ENCODE results near the gene ATP13A3.

Gene ATP13A3

GRCh38 chr3:194396859-194397756, 89.7 kb downstream of the ATP13A3 start:
- Mint-ChIP-seq H3K4me1 (ENCODE audit: low read depth) (peaks cover 34% of the 10 kb centered on the region), H3K27me3 (peaks cover 63% of the 10 kb centered on the region), H3K27ac (no peak overlapping the region), H3K36me3 (ENCODE audit: low read depth) (no peaks in the 10 kb centered on the region), H3K9me3 (no peaks in the 10 kb centered on the region), H3K4me3 (peak overlapping the region; percentile 47)
- intact Hi-C loops (cut with micrococcal nuclease), result no loop called here

DNA sequence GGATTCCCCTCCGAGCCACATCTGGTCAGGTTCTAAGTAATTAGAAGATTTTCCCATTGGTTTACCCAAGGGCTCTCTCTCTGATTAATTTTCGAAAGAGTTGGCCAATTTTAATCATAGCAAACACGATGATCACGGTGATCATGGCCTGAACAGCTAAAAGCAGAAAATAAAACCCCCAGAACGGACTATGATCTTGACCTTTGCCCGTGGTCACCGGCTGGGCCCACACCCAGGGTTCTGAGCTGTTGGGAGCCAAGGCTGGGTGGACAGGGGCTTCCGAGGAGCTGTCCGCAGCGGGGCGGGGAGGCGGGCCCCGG, 90.3 kb downstream of the ATP13A3 start:
- Mint-ChIP-seq H3K4me3 (peak overlapping the region; percentile 11), H3K36me3 (ENCODE audit: low read depth) (no peaks in the 10 kb centered on the region), H3K27me3 (peaks cover 65% of the 10 kb centered on the region), H3K27ac (no peak overlapping the region), H3K4me1 (ENCODE audit: low read depth) (peaks cover 34% of the 10 kb centered on the region), H3K9me3 (no peaks in the 10 kb centered on the region)
- intact Hi-C loops (cut with micrococcal nuclease), result no loop called here

DNA sequence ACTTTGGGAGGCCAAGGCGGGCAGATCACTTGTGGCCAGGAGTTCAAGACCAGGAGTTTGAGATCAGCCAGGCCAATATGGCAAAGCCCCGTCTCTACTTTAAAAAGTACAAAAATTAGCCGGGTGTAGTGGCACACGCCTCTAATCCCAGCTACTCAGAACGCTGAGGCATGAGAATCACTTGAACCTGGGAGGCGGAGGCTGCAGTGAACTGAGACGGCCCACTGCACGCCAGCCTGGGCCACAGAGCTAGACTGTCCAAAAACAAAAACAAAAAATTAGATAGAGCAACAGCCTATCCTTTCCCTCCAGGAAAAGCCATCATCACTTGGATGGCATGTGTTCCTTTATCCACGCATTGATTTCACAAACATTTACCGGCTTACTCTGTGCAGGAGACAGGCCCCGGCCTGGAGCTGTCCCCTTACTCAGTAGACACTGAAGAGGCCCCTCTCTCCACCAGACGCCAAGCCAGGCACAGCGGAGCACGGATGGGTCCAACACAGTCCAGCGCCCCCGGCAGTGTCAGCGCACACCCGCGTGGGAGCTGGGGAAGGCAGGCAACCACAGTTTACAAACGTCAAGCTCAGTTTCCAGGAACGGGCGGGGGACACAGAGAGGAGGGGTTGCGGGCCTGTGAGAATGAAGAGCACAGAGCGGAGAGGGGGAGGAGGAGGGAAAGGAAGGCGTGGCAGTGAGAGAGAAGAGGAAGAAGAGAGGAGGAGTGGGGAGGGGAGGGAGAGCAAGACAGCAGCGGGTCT, 90.8 kb downstream of the ATP13A3 start:
- Mint-ChIP-seq H3K4me3 (peak overlapping the region; percentile 11), H3K4me1 (ENCODE audit: low read depth) (peaks cover 34% of the 10 kb centered on the region), H3K36me3 (ENCODE audit: low read depth) (no peaks in the 10 kb centered on the region), H3K27ac (no peak overlapping the region), H3K9me3 (peaks cover 4% of the 10 kb centered on the region), H3K27me3 (peaks cover 69% of the 10 kb centered on the region)
- intact Hi-C loops (cut with micrococcal nuclease), result no loop called here

- H3K9me3 Mint-ChIP-seq, result peaks cover 10% of the 10 kb centered on the region
- H3K4me1 Mint-ChIP-seq (ENCODE audit: low read depth), result peaks cover 33% of the 10 kb centered on the region
- H3K36me3 Mint-ChIP-seq (ENCODE audit: low read depth), result no peaks in the 10 kb centered on the region
- peaks cover 77% of the 10 kb centered on the region for H3K27me3 Mint-ChIP-seq
- intact Hi-C loops (cut with micrococcal nuclease), result no loop called here
- H3K4me3 Mint-ChIP-seq, result no peak overlapping the region
- H3K27ac Mint-ChIP-seq, result no peak overlapping the region
Measured at GRCh38 chr3:194395212-194395611, 91.6 kb downstream of the ATP13A3 start.

DNA sequence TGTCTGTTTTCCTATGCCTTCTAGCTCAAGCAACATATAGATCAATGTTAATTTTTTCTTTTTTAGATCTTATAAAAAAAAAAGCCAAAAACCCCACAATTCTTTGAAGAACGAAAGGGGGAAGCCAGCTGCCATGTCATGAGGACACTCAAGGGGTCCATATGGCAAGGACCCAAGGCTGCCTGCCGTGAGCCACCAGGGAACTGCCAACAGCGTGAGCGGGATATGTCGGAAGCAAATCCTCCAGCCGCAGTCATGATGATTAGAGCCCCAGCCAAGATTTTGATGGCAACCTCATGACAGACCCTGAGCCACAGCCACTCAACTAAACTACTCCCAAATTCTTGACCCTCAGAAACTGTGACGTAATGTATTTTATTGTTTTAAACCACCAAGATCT, 94.2 kb downstream of the ATP13A3 start:
- Mint-ChIP-seq H3K27ac (no peak overlapping the region), H3K27me3 (peaks cover 55% of the 10 kb centered on the region), H3K4me3 (no peak overlapping the region), H3K9me3 (peaks cover 10% of the 10 kb centered on the region), H3K36me3 (ENCODE audit: low read depth) (no peaks in the 10 kb centered on the region), H3K4me1 (ENCODE audit: low read depth) (peaks cover 17% of the 10 kb centered on the region)
- intact Hi-C loops (cut with micrococcal nuclease), result no loop called here

GRCh38 chr3:194390835-194391234, 96.0 kb downstream of the ATP13A3 start:
- Mint-ChIP-seq H3K27ac (no peak overlapping the region), H3K27me3 (peaks cover 42% of the 10 kb centered on the region), H3K36me3 (ENCODE audit: low read depth) (no peaks in the 10 kb centered on the region), H3K4me1 (ENCODE audit: low read depth) (peaks cover under 1% of the 10 kb centered on the region), H3K9me3 (peaks cover 10% of the 10 kb centered on the region), H3K4me3 (no peak overlapping the region)
- intact Hi-C loops (cut with micrococcal nuclease), result no loop called here

DNA sequence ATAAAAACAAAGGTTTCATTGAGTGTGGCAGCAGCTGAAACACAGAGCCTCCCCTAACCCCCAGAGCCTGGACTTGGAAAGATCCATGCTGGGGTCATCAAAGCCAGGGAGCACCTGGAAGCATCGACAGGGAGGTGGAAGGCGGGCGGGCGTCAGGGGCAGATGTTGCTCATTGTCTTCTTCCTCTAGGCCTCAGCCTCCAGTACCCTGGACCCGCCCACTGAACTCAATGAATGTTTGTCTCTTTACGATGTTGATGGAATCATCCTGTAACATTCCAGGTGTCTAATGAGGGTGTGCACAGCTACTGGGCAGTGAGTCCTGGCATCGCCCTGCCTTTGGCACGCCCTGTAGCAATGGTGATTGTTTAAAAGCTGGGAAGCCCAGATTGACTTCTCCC, 97.5 kb downstream of the ATP13A3 start:
- Mint-ChIP-seq H3K9me3 (peaks cover 10% of the 10 kb centered on the region), H3K4me1 (ENCODE audit: low read depth) (no peaks in the 10 kb centered on the region), H3K27me3 (peaks cover 34% of the 10 kb centered on the region), H3K36me3 (ENCODE audit: low read depth) (no peaks in the 10 kb centered on the region), H3K4me3 (no peak overlapping the region), H3K27ac (no peak overlapping the region)
- intact Hi-C loops (cut with micrococcal nuclease), result no loop called here

DNA sequence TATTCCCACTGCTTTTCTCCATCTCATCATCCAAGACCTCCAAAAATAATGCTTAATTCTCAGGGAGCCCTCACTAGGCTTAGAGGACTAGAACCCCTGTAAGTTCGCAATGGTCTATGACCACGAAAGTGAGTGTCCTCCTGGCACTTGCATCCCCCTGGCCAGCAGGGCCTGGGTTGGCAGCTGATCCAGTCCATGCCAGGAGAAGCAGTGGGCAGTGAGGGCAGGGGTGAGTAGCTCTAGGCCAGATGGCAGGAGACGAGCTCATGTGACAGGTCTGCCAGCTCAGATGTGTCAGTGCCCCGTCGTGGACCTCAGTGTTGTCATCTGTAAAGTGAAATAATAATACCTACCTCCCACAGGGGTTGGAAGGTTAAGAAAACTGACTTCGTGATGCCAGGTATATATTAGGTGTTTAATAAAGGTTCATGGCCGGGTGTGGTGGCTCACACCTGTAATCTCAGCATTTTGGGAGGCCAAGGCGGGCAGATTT, 98.8 kb downstream of the ATP13A3 start:
- intact Hi-C loops (cut with micrococcal nuclease), result no loop called here
- H3K4me1 Mint-ChIP-seq (ENCODE audit: low read depth), result no peaks in the 10 kb centered on the region
- H3K27me3 Mint-ChIP-seq, result peaks cover 36% of the 10 kb centered on the region
- peaks cover 10% of the 10 kb centered on the region for H3K9me3 Mint-ChIP-seq
- H3K36me3 Mint-ChIP-seq (ENCODE audit: low read depth), result no peaks in the 10 kb centered on the region
- no peak overlapping the region for H3K4me3 Mint-ChIP-seq
- no peak overlapping the region for H3K27ac Mint-ChIP-seq

- intact Hi-C loops (cut with micrococcal nuclease), result no loop called here
- H3K36me3 Mint-ChIP-seq (ENCODE audit: low read depth), result no peaks in the 10 kb centered on the region
- H3K27ac Mint-ChIP-seq, result no peak overlapping the region
- H3K9me3 Mint-ChIP-seq, result peaks cover 10% of the 10 kb centered on the region
- no peak overlapping the region for H3K4me3 Mint-ChIP-seq
- H3K4me1 Mint-ChIP-seq (ENCODE audit: low read depth), result no peaks in the 10 kb centered on the region
- peaks cover 31% of the 10 kb centered on the region for H3K27me3 Mint-ChIP-seq
Measured at GRCh38 chr3:194387276-194387675, 99.5 kb downstream of the ATP13A3 start.

DNA sequence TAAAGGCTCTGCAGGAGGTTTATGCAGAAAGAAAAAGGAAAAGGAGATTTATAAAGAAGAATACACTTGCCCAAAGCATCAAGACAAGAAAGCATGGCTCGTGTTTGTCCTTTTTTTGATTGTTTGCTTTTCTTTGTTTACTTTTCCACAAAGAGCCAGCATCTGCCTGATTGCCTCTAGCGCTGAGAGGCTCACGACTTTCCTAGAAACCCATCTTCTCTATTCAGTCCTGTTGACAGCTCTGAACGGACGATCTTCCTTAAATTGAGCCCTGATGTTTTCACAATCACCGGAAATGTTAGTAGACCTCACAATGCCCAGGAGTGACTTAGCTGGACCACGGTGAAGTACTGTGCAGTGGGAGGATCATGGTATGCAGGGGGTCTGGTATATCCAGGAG, 100.2 kb downstream of the ATP13A3 start:
- Mint-ChIP-seq H3K9me3 (peaks cover 10% of the 10 kb centered on the region), H3K4me1 (ENCODE audit: low read depth) (no peaks in the 10 kb centered on the region), H3K36me3 (ENCODE audit: low read depth) (no peaks in the 10 kb centered on the region), H3K4me3 (no peak overlapping the region), H3K27me3 (peaks cover 30% of the 10 kb centered on the region), H3K27ac (no peak overlapping the region)
- intact Hi-C loops (cut with micrococcal nuclease), result no loop called here

- Mint-ChIP-seq H3K36me3 (ENCODE audit: low read depth) (no peaks in the 10 kb centered on the region), H3K9me3 (peaks cover 7% of the 10 kb centered on the region), H3K4me1 (ENCODE audit: low read depth) (no peaks in the 10 kb centered on the region), H3K4me3 (no peak overlapping the region), H3K27ac (no peak overlapping the region), H3K27me3 (peaks cover 28% of the 10 kb centered on the region)
- intact Hi-C loops (cut with micrococcal nuclease), result no loop called here
Measured at GRCh38 chr3:194386066-194386465, 100.7 kb downstream of the ATP13A3 start.

- peaks cover 20% of the 10 kb centered on the region for H3K27me3 Mint-ChIP-seq
- no peak overlapping the region for H3K27ac Mint-ChIP-seq
Measured at GRCh38 chr3:194384569-194385001, 102.2 kb downstream of the ATP13A3 start.

DNA sequence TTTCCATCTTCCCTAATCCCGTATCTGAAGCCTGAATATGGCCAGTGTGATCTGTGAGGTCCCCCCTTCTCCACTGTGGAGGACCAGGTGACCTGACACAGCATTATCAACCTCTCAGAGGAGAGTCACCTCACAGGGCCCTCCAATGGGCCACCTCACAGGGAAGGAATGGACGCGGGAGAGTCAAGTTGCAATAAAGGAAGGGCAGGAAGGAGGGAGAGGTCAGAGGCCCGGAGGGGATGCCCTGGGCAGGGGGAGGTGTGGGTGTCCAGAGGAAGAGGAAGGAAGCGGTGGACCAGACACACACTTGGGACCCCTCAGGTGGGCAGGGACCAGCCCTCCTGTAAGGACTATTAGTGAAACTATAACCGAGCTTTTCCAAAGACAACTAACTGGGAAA, 102.6 kb downstream of the ATP13A3 start:
- intact Hi-C loops (cut with micrococcal nuclease), result no loop called here

More at GRCh38 chr3:194384569-194385001, 102.2 kb downstream of the ATP13A3 start:
- Mint-ChIP-seq H3K4me1 (ENCODE audit: low read depth) (no peaks in the 10 kb centered on the region), H3K9me3 (no peaks in the 10 kb centered on the region), H3K4me3 (no peak overlapping the region), H3K36me3 (ENCODE audit: low read depth) (no peaks in the 10 kb centered on the region)
- intact Hi-C loops (cut with micrococcal nuclease), result no loop called here

GRCh38 chr3:194383276-194383940, 103.4 kb downstream of the ATP13A3 start:
- Mint-ChIP-seq H3K4me1 (ENCODE audit: low read depth) (no peaks in the 10 kb centered on the region), H3K9me3 (no peaks in the 10 kb centered on the region), H3K36me3 (ENCODE audit: low read depth) (no peaks in the 10 kb centered on the region), H3K4me3 (no peak overlapping the region), H3K27ac (no peak overlapping the region), H3K27me3 (peaks cover 19% of the 10 kb centered on the region)
- intact Hi-C loops (cut with micrococcal nuclease), result no loop called here

More for the DNA sequence above, 102.6 kb downstream of the ATP13A3 start:
- Mint-ChIP-seq H3K9me3 (no peaks in the 10 kb centered on the region), H3K4me3 (no peak overlapping the region), H3K4me1 (ENCODE audit: low read depth) (no peaks in the 10 kb centered on the region), H3K27me3 (peaks cover 16% of the 10 kb centered on the region), H3K27ac (no peak overlapping the region), H3K36me3 (ENCODE audit: low read depth) (no peaks in the 10 kb centered on the region)
